HepG2 (cell line): ENCODE measurements around the gene ELN. TPM values are rescaled to one million over a fixed set of nuclear protein-coding genes. Genes with fewer than 3 reads are reported as not detected.

Experiments used
- AGO2 ChIP-seq: fragments of 200-400 bp; formaldehyde crosslinking; optimal IDR thresholded peaks from 2 replicates; pipeline ENCODE3; 2017; ENCODE audit warnings: mild to moderate bottlenecking, low read depth, low read length, moderate library complexity
- ATRX ChIP-seq: sonication (generic); formaldehyde crosslinking; IDR thresholded peaks from 2 replicates; pipeline ENCODE4 v1.4.0; 2020; ENCODE audit warnings: missing genetic modification reagents, borderline replicate concordance
- BATF2 ChIP-seq: sonication (generic); formaldehyde crosslinking; IDR thresholded peaks from 2 replicates; pipeline ENCODE4 v1.8.0; 2022; ENCODE audit warnings: mild to moderate bottlenecking, missing genetic modification reagents, moderate library complexity
- DPF2 ChIP-seq: sonication (generic); formaldehyde crosslinking; IDR thresholded peaks from 2 replicates; pipeline ENCODE4 v1.4.0; 2020; ENCODE audit warnings: mild to moderate bottlenecking, low read depth, missing genetic modification reagents, borderline replicate concordance
- FUBP1 ChIP-seq: sonication (generic); formaldehyde crosslinking; IDR thresholded peaks from 2 replicates; pipeline ENCODE4 v1.5.1; 2020; ENCODE audit warnings: missing genetic modification reagents, mild to moderate bottlenecking, borderline replicate concordance
- GTF2F1 ChIP-seq: fragments of 150-350 bp; IDR thresholded peaks from 2 replicates; pipeline ENCODE4 v1.6.1; 2014; ENCODE audit warnings: low read length
- HOXA3 ChIP-seq: sonication (generic); formaldehyde crosslinking; IDR thresholded peaks from 2 replicates; pipeline ENCODE4 v1.5.0; 2020; ENCODE audit warnings: missing genetic modification reagents
- NCOA2 ChIP-seq: sonication (generic); formaldehyde crosslinking; IDR thresholded peaks from 2 replicates; pipeline ENCODE4 v1.8.0; 2022; ENCODE audit warnings: inconsistent platforms
- NFIC ChIP-seq: IDR thresholded peaks from 2 replicates; pipeline ENCODE4 v1.6.1; 2012; ENCODE audit warnings: mild to moderate bottlenecking, low read length, inconsistent platforms
- RELA ChIP-seq: sonication (generic); formaldehyde crosslinking; IDR thresholded peaks from 2 replicates; pipeline ENCODE4 v1.4.0; 2020; ENCODE audit warnings: missing genetic modification reagents
- SRSF9 ChIP-seq: fragments of 200-400 bp; formaldehyde crosslinking; IDR thresholded peaks from 2 replicates; pipeline ENCODE4 v1.6.1; 2018; ENCODE audit warnings: borderline replicate concordance, mild to moderate bottlenecking, low read depth, low read length; ENCODE audit not compliant: insufficient read depth, poor library complexity, severe bottlenecking
- TARDBP ChIP-seq: sonication (generic); formaldehyde crosslinking; IDR thresholded peaks from 2 replicates; pipeline ENCODE4 v1.8.0; 2022; ENCODE audit warnings: mild to moderate bottlenecking, missing genetic modification reagents
- ZFP90 ChIP-seq: sonication (generic); formaldehyde crosslinking; IDR thresholded peaks from 2 replicates; pipeline ENCODE4 v1.8.0; 2022; ENCODE audit warnings: missing genetic modification reagents, mild to moderate bottlenecking, inconsistent platforms, borderline replicate concordance
- ZNF143 ChIP-seq: sonication (generic); formaldehyde crosslinking; IDR thresholded peaks from 2 replicates; pipeline ENCODE4 v1.4.0; 2020; ENCODE audit warnings: missing genetic modification reagents
- ZNF205 ChIP-seq: IDR thresholded peaks from 2 replicates; pipeline ENCODE4 v1.6.1; 2018; ENCODE audit warnings: missing biosample characterization, missing genetic modification reagents
- ZNF446 ChIP-seq: sonication (generic); formaldehyde crosslinking; IDR thresholded peaks from 2 replicates; pipeline ENCODE4 v1.5.0; 2020; ENCODE audit warnings: mild to moderate bottlenecking, missing genetic modification reagents
- ZNF704 ChIP-seq: sonication (generic); formaldehyde crosslinking; IDR thresholded peaks from 2 replicates; pipeline ENCODE4 v1.8.1; 2023; ENCODE audit warnings: mild to moderate bottlenecking, inconsistent platforms, moderate library complexity, missing genetic modification reagents, borderline replicate concordance
- ZNF747 ChIP-seq: sonication (generic); formaldehyde crosslinking; IDR thresholded peaks from 2 replicates; pipeline ENCODE4 v1.8.1; 2023; ENCODE audit warnings: missing genetic modification reagents, mild to moderate bottlenecking, borderline replicate concordance
- ZNF770 ChIP-seq: sonication (generic); formaldehyde crosslinking; IDR thresholded peaks from 2 replicates; pipeline ENCODE4 v1.5.0; 2020; ENCODE audit warnings: mild to moderate bottlenecking, missing genetic modification reagents
- ZNF792 ChIP-seq: IDR thresholded peaks from 2 replicates; pipeline ENCODE4 v1.6.1; 2016
- ZNF816 ChIP-seq: sonication (generic); formaldehyde crosslinking; IDR thresholded peaks from 2 replicates; pipeline ENCODE4 v1.8.0; 2022; ENCODE audit warnings: missing genetic modification reagents, mild to moderate bottlenecking, borderline replicate concordance
- polyA plus RNA-seq, 8 experiments: library from polyadenylated mRNA; depleted of rRNA in 3 of 8; stranded (reverse) in 7 of 8; unstranded in 1 of 8; fragments of >200 nt; fragmentation: Illumina TruSeq in 4 of 8; extraction: Trizol in 4 of 8; gene quantifications; 2 replicates each; pipeline versions ENCODE4 v1.2.1 to v1.2.3, GENCODE V29; 2011 to 2016; ENCODE audit warnings: low read depth in 4 of 8, missing spikeins in 1 of 8, mixed read lengths in 1 of 8; ENCODE audit not compliant: insufficient read depth in 1 of 8
- total RNA-seq, 5 experiments: library from RNA; depleted of rRNA; stranded (reverse); fragments of >200 nt; fragmentation: Illumina TruSeq; extraction: Trizol; gene quantifications; 2 replicates each; pipeline ENCODE4 v1.2.3, GENCODE V29; 2016; ENCODE audit warnings: low read depth in 1 of 5
- TF ChIP-seq, protein P1 (sequence below): fragments of 450-650 bp; IDR thresholded peaks from 2 replicates; pipeline ENCODE4 v1.6.1; 2016

ELN gene
- total and polyA plus RNA-seq, 2 of the 13 experiments (the other 11 are each of a cell fraction or from before 2014, with no cell fraction given) = 0.15 to 0.37 TPM

DNA sequence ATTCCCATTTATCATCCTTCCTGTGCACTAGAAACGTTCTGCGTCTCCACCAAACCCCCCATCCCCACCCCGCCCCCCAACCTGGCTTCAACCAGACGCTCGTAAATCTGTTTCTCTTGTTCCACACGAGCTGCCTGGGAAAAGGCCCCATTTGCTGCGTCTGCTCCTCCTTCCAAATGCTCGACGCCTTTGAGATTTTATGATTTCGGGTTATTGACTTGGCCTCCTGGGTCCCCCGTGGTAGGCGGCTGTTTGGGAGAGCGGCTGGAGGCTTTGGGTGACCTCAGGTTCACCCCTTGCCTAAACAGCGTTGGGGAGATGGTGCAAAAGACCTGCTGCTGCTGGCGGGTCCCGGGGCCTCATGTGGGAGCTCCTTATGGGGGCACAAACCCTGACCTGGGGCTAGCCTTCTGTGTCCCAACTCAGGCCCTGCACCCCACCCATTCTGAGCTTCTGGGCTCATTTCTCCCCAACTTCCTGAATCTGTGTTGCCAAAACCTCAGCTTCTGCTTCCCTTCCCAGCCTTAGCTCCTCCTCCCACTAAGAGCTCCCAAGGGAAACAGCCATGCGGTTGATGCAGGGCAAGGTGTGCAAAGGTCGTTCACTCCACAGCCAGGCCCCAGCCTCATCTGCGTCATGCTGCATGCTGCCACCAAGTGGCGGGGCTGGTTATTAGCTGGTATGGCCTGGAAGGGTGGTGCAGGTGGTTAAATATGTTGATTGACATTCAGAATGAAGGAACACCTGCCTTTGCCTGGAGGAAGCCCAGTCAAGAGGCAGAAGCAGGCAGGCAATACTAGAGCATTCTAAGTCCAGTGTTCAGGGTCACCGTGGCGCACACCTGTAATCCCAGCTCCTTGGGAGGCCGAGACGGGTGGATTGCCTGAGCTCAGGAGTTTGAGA, 49.1 kb upstream of the ELN start (continued):
- TF ChIP-seq ZNF704 (CRISPR knock-in tag) (no peak), NFIC (no peak), RELA (CRISPR knock-in tag) (no peak), ZNF446 (CRISPR knock-in tag) (no peak), ZNF816 (CRISPR knock-in tag) (no peak), HOXA3 (CRISPR knock-in tag) (peak; percentile 69), ZNF792 (peak; percentile 67; the same call in 1 of the 2 replicates), ZNF747 (no peak), GTF2F1 (no peak), NCOA2 (CRISPR knock-in tag) (no peak), FUBP1 (CRISPR knock-in tag) (no peak), ZNF143 (CRISPR knock-in tag) (no peak), AGO2 (no peak), SRSF9 (no peak), ZFP90 (no peak), DPF2 (CRISPR knock-in tag) (no peak), ZNF770 (CRISPR knock-in tag) (no peak), BATF2 (CRISPR knock-in tag) (no peak), ATRX (CRISPR knock-in tag) (no peak), ZNF205 (no peak), TARDBP (no peak)
- TF ChIP-seq, protein P1, sequence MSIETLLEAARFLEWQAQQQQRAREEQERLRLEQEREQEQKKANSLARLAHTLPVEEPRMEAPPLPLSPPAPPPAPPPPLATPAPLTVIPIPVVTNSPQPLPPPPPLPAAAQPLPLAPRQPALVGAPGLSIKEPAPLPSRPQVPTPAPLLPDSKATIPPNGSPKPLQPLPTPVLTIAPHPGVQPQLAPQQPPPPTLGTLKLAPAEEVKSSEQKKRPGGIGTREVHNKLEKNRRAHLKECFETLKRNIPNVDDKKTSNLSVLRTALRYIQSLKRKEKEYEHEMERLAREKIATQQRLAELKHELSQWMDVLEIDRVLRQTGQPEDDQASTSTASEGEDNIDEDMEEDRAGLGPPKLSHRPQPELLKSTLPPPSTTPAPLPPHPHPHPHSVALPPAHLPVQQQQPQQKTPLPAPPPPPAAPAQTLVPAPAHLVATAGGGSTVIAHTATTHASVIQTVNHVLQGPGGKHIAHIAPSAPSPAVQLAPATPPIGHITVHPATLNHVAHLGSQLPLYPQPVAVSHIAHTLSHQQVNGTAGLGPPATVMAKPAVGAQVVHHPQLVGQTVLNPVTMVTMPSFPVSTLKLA = no peak
